Stimulated activated CD4-positive, alpha-beta T cell treated with anti-CD3 and anti-CD28 coated beads, Interleukin-12 subunit alpha, Interleukin-12 subunit beta, amount 100 ng/mL, for 48 hours (primary cell): Measurements from ENCODE around the gene MAG.

ENCODE experiments used
- DNase-seq, 3 donors: peaks; one replicate each; pipeline ENCODE4 v3.0.0-alpha.2; 2020; ENCODE audit warnings: low read depth in 2 of 3, low spot score in 1 of 3

Gene MAG

GRCh38 chr19:35291916-35292315 lies at the start of gene MAG:
Gene MAG, plus strand, starts transcription at chr19:35292161. Its CDS starts 3,248 bp downstream, at chr19:35295409.
- no peak for DNase-seq

- no peak for DNase-seq
Measured at GRCh38 chr19:35246466-35247092, 45.4 kb upstream of the MAG start.

GRCh38 chr19:35247526-35248309 lies 44.2 kb upstream of the MAG start:
- peak in 2 of 3 donors; percentile 24 to 53 for DNase-seq

GRCh38 chr19:35248310-35249145 lies 43.4 kb upstream of the MAG start, which contains the start of gene LSR:
Gene LSR, plus strand, starts transcription at chr19:35249002. Its CDS starts 21 bp downstream, at chr19:35249023.
- peak; percentile 34 to 64 (median 51) for DNase-seq

- DNase-seq = no peak
Measured at GRCh38 chr19:35249146-35249847, 42.7 kb upstream of the MAG start.

GRCh38 chr19:35249848-35250711 lies 41.9 kb upstream of the MAG start:
- DNase-seq = no peak

GRCh38 chr19:35251456-35251855 lies 40.5 kb upstream of the MAG start:
- DNase-seq = no peak

GRCh38 chr19:35253316-35254286 lies 38.4 kb upstream of the MAG start:
- no peak for DNase-seq

- no peak for DNase-seq
Measured at GRCh38 chr19:35254341-35255297, 37.3 kb upstream of the MAG start.

GRCh38 chr19:35256566-35256965 lies 35.4 kb upstream of the MAG start:
- no peak for DNase-seq

- no peak for DNase-seq
Measured at GRCh38 chr19:35257113-35257461, 34.9 kb upstream of the MAG start.

- no peak for DNase-seq
Measured at GRCh38 chr19:35260694-35261304, 31.2 kb upstream of the MAG start.

GRCh38 chr19:35261356-35262100 lies 30.4 kb upstream of the MAG start:
- no peak for DNase-seq

- DNase-seq = no peak
Measured at GRCh38 chr19:35262101-35262761, 29.7 kb upstream of the MAG start.

- no peak for DNase-seq
Measured at GRCh38 chr19:35264268-35265125, 27.5 kb upstream of the MAG start.
